Brain microvascular endothelial cell (primary cell): ENCODE data around the gene IDI1.

Experiments
- DNase-seq: peaks from one replicate; pipeline ENCODE4 v3.0.0-alpha.2; 2020
- H3K27ac ChIP-seq: fragments of 250-450 bp; sonication (Bioruptor Pico); 2 replicates; pipeline ENCODE4 v1.5.1; 2020; ENCODE audit warnings: mild to moderate bottlenecking, moderate library complexity
- H3K27me3 ChIP-seq: fragments of 250-450 bp; sonication (Bioruptor Pico); replicated peaks from 2 replicates; pipeline ENCODE4 v1.5.1; 2020; ENCODE audit warnings: mild to moderate bottlenecking
- H3K36me3 ChIP-seq: fragments of 250-450 bp; sonication (Bioruptor Pico); replicated peaks from 2 replicates; pipeline ENCODE4 v1.5.1; 2020; ENCODE audit warnings: mild to moderate bottlenecking
- H3K4me3 ChIP-seq: 2 replicates; pipeline ENCODE4 v1.5.1; 2011; ENCODE audit warnings: low read depth, mild to moderate bottlenecking, control low read depth, low read length, moderate library complexity
- CTCF ChIP-seq: IDR thresholded peaks from 2 replicates; pipeline ENCODE4 v1.5.1; 2011; ENCODE audit warnings: low read depth, mild to moderate bottlenecking, moderate library complexity, low read length, control low read depth, inconsistent platforms; ENCODE audit errors: missing control alignments
- in situ Hi-C: cut with HindIII; loops from 2 replicates; pipeline ENCODE4 v1.10.0; 2017; ENCODE audit warnings: low sequenced_read_pairs, low pct_ligation_motif_present

Gene IDI1

GRCh38 chr10:1050554-1050953 is 1.6 kb upstream of the IDI1 start:
- TF ChIP-seq CTCF, result no peak
- Histone ChIP-seq H3K27me3 (no peaks in the 10 kb centered on the region), H3K36me3 (no peaks in the 10 kb centered on the region), H3K27ac (peak overlapping the region; percentile 97), H3K4me3 (peak overlapping the region; percentile 100)
- DNase-seq, result no peak
- in situ Hi-C loops, result no loop called here

GRCh38 chr10:1050145-1050544 is 1.2 kb upstream of the IDI1 start:
- Histone ChIP-seq H3K36me3 (no peaks in the 10 kb centered on the region), H3K27me3 (no peaks in the 10 kb centered on the region), H3K27ac (peak overlapping the region; percentile 97), H3K4me3 (peak overlapping the region; percentile 100)
- no peak for TF ChIP-seq CTCF
- in situ Hi-C loops, result no loop called here
- DNase-seq, result no peak

- no peak for DNase-seq
- in situ Hi-C loops, result no loop called here
- TF ChIP-seq CTCF, result no peak
- Histone ChIP-seq H3K36me3 (no peaks in the 10 kb centered on the region), H3K27ac (peak overlapping the region; percentile 97), H3K4me3 (peak overlapping the region; percentile 100), H3K27me3 (no peaks in the 10 kb centered on the region)
These were observed 573 bp upstream of the IDI1 start for GRCh38 chr10:1049425-1049958.

GRCh38 chr10:1048349-1048731 is 579 bp downstream of the IDI1 start:
- DNase-seq, result no peak
- Histone ChIP-seq H3K27ac (peak overlapping the region; percentile 97), H3K36me3 (peaks cover 7% of the 10 kb centered on the region), H3K4me3 (peak overlapping the region; percentile 100), H3K27me3 (no peaks in the 10 kb centered on the region)
- TF ChIP-seq CTCF, result no peak
- in situ Hi-C loops, result no loop called here

- Histone ChIP-seq H3K4me3 (peak overlapping the region; percentile 100), H3K36me3 (peaks cover 9% of the 10 kb centered on the region), H3K27me3 (no peaks in the 10 kb centered on the region), H3K27ac (peak overlapping the region; percentile 97)
- in situ Hi-C loops, result no loop called here
- DNase-seq, result no peak
- TF ChIP-seq CTCF, result no peak
These were observed 982 bp downstream of the IDI1 start for GRCh38 chr10:1047937-1048336.

GRCh38 chr10:1045415-1045814 is 3.5 kb downstream of the IDI1 start:
- TF ChIP-seq CTCF, result no peak
- H3K36me3 ChIP-seq, result peaks cover 28% of the 10 kb centered on the region
- DNase-seq, result no peak
- H3K27ac ChIP-seq, result no peak overlapping the region
- in situ Hi-C loops, result no loop called here
- H3K27me3 ChIP-seq, result no peaks in the 10 kb centered on the region
- H3K4me3 ChIP-seq, result peak overlapping the region; percentile 55
